Breast epithelium (tissue), 3 donors: ENCODE data around the gene CD300A.

Experiments
- POLR2A ChIP-seq: fragments of 450-650 bp; IDR thresholded peaks from one replicate; pipeline ENCODE4 v1.6.1; 2016; ENCODE audit warnings: antibody characterized with exemption, mild to moderate bottlenecking, moderate library complexity
- POLR2AphosphoS5 ChIP-seq, 3 donors: sonication (generic); formaldehyde crosslinking; IDR thresholded peaks; one replicate each; pipeline ENCODE4 v1.6.1; 2017; ENCODE audit warnings: antibody characterized with exemption in 3 of 3
- TF ChIP-seq, protein P1 (sequence below), 3 donors: fragments of 450-650 bp; IDR thresholded peaks; one replicate each; pipeline ENCODE4 v1.5.1; 2016 to 2017; ENCODE audit warnings: antibody characterized with exemption in 3 of 3, mild to moderate bottlenecking in 3 of 3, moderate library complexity in 3 of 3

GRCh38 chr17:74455821-74456220, 10.6 kb upstream of the CD300A start:
- TF ChIP-seq, protein P1, sequence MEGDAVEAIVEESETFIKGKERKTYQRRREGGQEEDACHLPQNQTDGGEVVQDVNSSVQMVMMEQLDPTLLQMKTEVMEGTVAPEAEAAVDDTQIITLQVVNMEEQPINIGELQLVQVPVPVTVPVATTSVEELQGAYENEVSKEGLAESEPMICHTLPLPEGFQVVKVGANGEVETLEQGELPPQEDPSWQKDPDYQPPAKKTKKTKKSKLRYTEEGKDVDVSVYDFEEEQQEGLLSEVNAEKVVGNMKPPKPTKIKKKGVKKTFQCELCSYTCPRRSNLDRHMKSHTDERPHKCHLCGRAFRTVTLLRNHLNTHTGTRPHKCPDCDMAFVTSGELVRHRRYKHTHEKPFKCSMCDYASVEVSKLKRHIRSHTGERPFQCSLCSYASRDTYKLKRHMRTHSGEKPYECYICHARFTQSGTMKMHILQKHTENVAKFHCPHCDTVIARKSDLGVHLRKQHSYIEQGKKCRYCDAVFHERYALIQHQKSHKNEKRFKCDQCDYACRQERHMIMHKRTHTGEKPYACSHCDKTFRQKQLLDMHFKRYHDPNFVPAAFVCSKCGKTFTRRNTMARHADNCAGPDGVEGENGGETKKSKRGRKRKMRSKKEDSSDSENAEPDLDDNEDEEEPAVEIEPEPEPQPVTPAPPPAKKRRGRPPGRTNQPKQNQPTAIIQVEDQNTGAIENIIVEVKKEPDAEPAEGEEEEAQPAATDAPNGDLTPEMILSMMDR (IDR thresholded peaks at IDR 0.05): no peak
- TF ChIP-seq POLR2A (no peak), POLR2AphosphoS5 (IDR thresholded peaks at IDR 0.05) (no peak)
